GM21786 (cell line): ENCODE data around the gene KLLN.
"Not testable (repeated sequence)": the region's sequence is repeated elsewhere in the genome, so short reads cannot be mapped to it uniquely, and the experiment has no call there.

ENCODE experiments used
- ATAC-seq: cut with Tn5 transposase; IDR thresholded peaks from one replicate; pipeline ENCODE4 v1.9.1; 2021; ENCODE audit not compliant: unreplicated experiment

The KLLN gene

GRCh38 chr10:87866412-87866974 is 3.2 kb upstream of the KLLN start:
- no peak for ATAC-seq

DNA sequence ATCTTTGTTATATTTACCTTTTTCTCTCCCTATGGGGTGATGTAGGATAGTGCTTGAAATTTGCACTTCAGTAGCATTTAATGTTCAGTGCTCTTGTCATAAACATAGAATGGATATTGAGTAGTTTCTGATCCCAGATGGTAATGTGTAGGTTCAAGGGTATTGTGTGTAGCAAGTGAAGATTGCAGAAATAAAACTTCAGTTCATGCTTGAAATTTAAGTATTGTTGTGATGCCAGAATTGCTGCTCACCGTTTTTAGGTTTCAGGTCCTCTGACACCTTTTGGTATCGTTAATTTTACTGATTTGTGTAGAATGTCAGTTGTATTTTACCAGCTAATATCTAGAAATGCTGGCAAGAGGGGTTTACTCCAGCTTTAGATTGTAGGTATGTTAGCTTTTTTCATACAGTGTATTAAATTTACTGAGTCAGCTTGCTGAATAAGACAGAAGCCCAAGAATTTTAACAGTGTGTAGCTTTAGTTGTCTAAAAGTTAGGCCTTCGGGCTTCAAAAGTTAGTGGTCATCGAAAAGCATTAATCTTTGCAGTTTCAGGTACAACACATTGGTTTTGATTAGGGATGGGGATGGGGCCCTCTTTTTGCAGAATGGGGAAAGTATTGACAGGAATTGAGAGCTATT is 2.0 kb upstream of the KLLN start:
- no peak for ATAC-seq

GRCh38 chr10:87864496-87865059 is 1.2 kb upstream of the KLLN start:
- ATAC-seq = no peak

DNA sequence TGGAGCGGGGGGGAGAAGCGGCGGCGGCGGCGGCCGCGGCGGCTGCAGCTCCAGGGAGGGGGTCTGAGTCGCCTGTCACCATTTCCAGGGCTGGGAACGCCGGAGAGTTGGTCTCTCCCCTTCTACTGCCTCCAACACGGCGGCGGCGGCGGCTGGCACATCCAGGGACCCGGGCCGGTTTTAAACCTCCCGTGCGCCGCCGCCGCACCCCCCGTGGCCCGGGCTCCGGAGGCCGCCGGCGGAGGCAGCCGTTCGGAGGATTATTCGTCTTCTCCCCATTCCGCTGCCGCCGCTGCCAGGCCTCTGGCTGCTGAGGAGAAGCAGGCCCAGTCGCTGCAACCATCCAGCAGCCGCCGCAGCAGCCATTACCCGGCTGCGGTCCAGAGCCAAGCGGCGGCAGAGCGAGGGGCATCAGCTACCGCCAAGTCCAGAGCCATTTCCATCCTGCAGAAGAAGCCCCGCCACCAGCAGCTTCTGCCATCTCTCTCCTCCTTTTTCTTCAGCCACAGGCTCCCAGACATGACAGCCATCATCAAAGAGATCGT is 690 bp upstream of the KLLN start:
- ATAC-seq = not testable (repeated sequence)

GRCh38 chr10:87862679-87863052 is 667 bp downstream of the KLLN start:
- peak; percentile 7 for ATAC-seq

DNA sequence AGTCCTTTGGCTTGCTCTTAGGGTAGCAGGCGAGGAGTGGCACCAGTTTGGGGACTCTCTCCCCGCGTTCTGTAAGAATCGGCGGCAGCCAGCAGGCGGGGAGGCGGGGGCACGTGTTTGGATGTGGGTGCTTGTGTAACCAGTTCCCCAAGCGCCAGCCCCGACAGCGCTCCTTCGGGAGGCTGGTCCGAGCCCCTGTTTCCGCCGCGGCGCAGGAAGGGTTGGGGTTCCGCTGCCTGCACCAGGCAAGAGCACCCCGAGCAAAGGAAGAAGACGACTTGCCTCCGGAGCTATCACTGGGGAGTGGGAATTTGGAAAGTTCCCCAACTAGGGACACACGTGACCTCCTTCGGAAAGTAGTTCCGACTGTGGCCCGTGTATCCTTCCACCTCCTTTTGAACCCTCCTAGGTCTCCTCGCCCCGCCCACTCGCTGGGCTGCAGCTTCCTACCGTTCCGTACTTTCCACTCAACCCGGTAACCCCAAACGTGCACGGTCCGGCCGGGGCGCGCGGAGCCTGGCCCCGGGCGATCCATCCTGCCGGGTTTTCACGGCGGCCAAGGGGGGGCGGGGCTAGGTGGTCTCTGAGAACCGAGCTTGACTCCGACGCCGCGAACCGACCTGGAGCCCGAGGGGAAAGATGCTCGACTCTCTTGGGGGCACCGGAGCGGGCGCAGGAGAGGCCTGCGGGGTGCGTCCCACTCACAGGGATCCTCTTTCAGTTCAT is 1.2 kb downstream of the KLLN start:
- peak; percentile 53 for ATAC-seq

GRCh38 chr10:87861566-87861952 is 1.8 kb downstream of the KLLN start:
- ATAC-seq = peak; percentile 23

DNA sequence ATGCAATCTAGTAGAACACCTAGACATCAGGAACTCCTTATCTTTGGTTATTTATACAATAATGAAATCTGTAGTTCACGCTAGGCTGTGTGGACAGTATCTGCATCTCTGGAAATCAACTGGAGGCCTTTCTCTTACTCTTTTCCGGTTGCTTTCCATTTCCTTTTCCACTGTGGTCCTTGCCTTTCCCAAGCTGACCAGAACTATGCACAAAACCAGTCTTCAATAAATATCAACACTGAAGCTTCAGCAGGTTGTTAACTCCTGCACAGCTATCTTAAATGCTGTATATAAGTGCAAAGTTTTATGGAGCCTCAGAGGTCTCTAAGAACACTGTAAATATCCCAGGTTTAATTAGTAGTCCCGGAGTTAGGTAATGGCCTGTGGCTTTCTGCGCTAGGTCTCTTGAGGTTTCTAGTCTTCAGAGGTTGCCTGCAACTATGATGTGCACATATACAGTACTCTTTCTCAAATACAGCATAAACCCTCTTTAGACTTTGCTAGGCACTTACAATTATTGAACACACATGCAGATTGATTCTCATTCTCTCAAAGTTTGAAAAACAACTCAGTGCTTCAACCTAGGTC is 2.4 kb downstream of the KLLN start:
- ATAC-seq = no peak

DNA sequence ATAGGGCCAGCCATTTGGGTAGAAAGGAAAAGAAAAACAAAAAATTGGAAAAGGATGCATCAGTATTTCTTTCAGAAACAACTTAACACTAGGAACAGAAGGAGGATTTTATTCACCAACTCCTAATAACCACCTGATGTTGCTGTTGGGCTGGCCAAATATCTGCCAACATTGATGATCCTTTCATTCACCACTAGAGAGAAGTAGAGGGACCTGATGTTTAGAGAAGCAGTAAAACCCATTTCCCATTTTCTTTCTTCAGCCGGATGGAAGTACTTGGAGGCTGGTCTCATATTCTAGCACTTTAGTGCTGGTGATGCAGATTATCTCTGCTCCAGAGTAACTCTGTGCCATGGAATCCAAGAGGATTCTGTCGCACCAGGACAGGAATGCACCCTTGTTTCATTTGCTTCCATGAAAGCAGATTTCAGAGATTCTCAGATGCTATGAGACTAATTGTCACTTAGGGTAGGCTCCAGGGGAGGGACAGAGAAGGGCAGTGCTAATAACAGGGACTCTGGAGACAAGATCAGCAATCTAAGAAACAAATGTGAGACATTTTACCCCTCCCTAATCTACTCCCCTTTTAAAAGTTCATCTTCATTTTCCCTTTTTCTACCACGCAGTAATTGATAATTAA is 3.1 kb downstream of the KLLN start:
- no peak for ATAC-seq

DNA sequence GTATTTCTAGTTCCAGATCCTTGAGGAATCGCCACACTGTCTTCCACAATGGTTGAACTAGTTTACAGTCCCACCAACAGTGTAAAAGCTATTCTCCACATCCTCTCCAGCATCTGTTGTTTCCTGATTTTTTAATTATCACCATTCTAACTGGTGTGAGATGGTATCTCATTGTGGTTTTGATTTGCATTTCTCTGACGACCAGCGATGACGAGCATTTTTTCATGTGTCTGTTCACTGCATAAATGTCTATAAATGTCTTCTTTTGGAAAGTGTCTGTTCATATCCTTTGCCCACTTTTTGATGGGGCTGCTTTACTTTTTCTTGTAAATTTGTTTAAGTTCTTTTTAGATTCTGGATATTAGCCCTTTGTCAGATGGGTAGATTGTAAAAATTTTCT is 7.7 kb downstream of the KLLN start:
- ATAC-seq = not testable (repeated sequence)

- ATAC-seq = not testable (repeated sequence)
Measured at GRCh38 chr10:87855247-87855646, 8.1 kb downstream of the KLLN start.

- no peak for ATAC-seq
Measured at GRCh38 chr10:87852089-87852488, 11.2 kb downstream of the KLLN start.

- ATAC-seq = no peak
Measured at GRCh38 chr10:87850742-87851205, 12.6 kb downstream of the KLLN start.

DNA sequence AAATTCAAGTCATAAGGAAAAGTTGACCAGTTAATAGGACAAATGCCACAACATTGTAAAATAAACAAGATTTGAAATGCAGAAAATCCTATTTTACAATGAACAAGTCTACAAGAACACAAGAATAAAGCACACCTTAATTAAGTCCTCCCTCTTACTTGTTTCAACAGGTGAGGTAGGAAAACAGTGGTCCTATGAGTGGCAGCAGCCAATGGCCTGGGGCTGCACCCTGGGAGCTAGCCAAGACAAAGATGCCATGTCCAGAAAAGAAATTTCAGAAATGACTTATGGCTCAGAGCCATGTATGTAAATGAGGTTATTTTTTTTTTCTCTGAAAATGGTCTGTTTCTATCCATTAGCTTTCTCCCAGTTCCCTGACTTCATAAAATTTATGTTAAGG is 14.3 kb downstream of the KLLN start:
- no peak for ATAC-seq

DNA sequence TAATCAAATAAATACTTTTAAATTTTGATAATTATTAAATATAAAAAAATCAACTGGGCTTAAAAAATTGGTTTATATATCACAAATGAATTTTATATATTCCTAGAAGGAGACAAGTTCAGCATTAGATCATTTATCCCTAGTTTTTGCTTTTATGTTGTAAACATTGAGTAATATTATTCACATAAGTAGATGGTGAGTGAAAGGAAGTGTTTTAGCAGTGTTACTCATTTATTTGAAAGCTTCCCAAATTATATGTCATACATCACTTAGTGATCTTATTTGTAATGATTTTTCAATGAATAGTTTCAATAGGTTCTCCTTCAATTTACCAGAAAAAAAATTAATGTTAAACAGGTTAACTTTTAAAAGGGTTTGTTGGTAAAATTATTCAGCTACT is 15.8 kb downstream of the KLLN start:
- ATAC-seq = no peak

GRCh38 chr10:87846711-87847110 is 16.6 kb downstream of the KLLN start:
- not testable (repeated sequence) for ATAC-seq

GRCh38 chr10:87846023-87846422 is 17.3 kb downstream of the KLLN start:
- no peak for ATAC-seq

- ATAC-seq = no peak
Measured at GRCh38 chr10:87845624-87845998, 17.7 kb downstream of the KLLN start.

GRCh38 chr10:87844837-87845623 is 18.3 kb downstream of the KLLN start:
- ATAC-seq = no peak

- no peak for ATAC-seq
Measured at GRCh38 chr10:87843714-87844113, 19.6 kb downstream of the KLLN start.
